H1 (cell line): ENCODE measurements around the gene ZNF189. TPM values are rescaled to one million over a fixed set of nuclear protein-coding genes. Genes with fewer than 3 reads are reported as not detected.

Experiments used
- CTCF ChIA-PET: fragments of 300-600 bp; sonication (Branson Sonifier 250); formaldehyde crosslinking; loops from one replicate; lab custom pipeline; 2021; ENCODE audit not compliant: partially characterized antibody; lab: Charles Lee
- POLR2A ChIA-PET: fragments of 300-600 bp; sonication (Branson Sonifier 250); formaldehyde crosslinking; loops from one replicate; lab custom pipeline; 2021; ENCODE audit warnings: inconsistent platforms; ENCODE audit not compliant: partially characterized antibody; lab: Charles Lee
- DNase-seq, 2 experiments: peaks; one replicate each; pipeline versions ENCODE4 v3.0.0 to v3.0.0-alpha.2; 2010 to 2022; ENCODE audit warnings: low spot score in 2 of 2, low read depth in 1 of 2, mixed read lengths in 1 of 2
- FAIRE-seq: peaks from 2 replicates; lab custom pipeline; 2011; peaks lifted over from hg19 to GRCh38; lab: Jason Lieb, UNC
- H2AFZ ChIP-seq: 2 replicates; pipeline ENCODE4 v1.8.1; 2012; ENCODE audit warnings: low read length, inconsistent platforms
- H2AK5ac ChIP-seq: 2 replicates; pipeline ENCODE4 v1.6.1; 2013; ENCODE audit warnings: low read depth, low read length
- H2BK120ac ChIP-seq: replicated peaks from 2 replicates; pipeline ENCODE3; 2013; ENCODE audit warnings: low read depth, low read length, inconsistent platforms
- H2BK12ac ChIP-seq: 2 replicates; pipeline ENCODE4 v1.6.1; 2013; ENCODE audit warnings: low read depth, low read length
- H2BK15ac ChIP-seq: 2 replicates; pipeline ENCODE4 v1.6.1; 2013; ENCODE audit warnings: low read length
- H2BK20ac ChIP-seq: 2 replicates; pipeline ENCODE4 v1.6.1; 2013; ENCODE audit warnings: low read length
- H2BK5ac ChIP-seq: 2 replicates; pipeline ENCODE4 v1.6.1; 2013; ENCODE audit warnings: low read depth, low read length
- H3K14ac ChIP-seq: 2 replicates; pipeline ENCODE4 v1.6.1; 2013; ENCODE audit warnings: inconsistent platforms; ENCODE audit not compliant: insufficient read length
- H3K18ac ChIP-seq: 2 replicates; pipeline ENCODE4 v1.6.1; 2013; ENCODE audit warnings: low read length; ENCODE audit errors: extremely low read depth
- H3K23ac ChIP-seq: 2 replicates; pipeline ENCODE4 v1.6.1; 2013; ENCODE audit warnings: inconsistent platforms; ENCODE audit not compliant: insufficient read length
- H3K23me2 ChIP-seq: 2 replicates; pipeline ENCODE4 v1.6.1; 2013; ENCODE audit warnings: low read depth, low read length
- H3K27ac ChIP-seq: 2 replicates; pipeline ENCODE4 v1.6.1; 2011; ENCODE audit warnings: low read depth, low read length, inconsistent platforms
- H3K27me3 ChIP-seq, 4 experiments: replicated peaks in 1 of 4; 1 replicate in 1 of 4; 2 replicates in 3 of 4; pipeline versions ENCODE4 v1.6.1 to v1.8.1; 2011 to 2013; ENCODE audit warnings: low read length in 3 of 4, mild to moderate bottlenecking in 3 of 4, inconsistent platforms in 2 of 4, mixed read lengths in 2 of 4, moderate library complexity in 1 of 4; ENCODE audit not compliant: control insufficient read depth in 3 of 4, insufficient read depth in 3 of 4; ENCODE audit errors: extremely low read depth in 1 of 4
- H3K36me3 ChIP-seq, 4 experiments: 2 replicates each; pipeline versions ENCODE4 v1.6.1 to v1.8.1; 2011 to 2013; ENCODE audit warnings: mild to moderate bottlenecking in 4 of 4, low read length in 3 of 4, moderate library complexity in 2 of 4, control low read depth in 1 of 4, inconsistent platforms in 1 of 4; ENCODE audit not compliant: insufficient read depth in 4 of 4, control insufficient read depth in 2 of 4
- H3K4ac ChIP-seq: replicated peaks from 2 replicates; pipeline ENCODE3; 2013; ENCODE audit warnings: low read length, low read depth, mixed read lengths, inconsistent platforms; ENCODE audit not compliant: insufficient read length
- H3K4me1 ChIP-seq, 4 experiments: replicated peaks in 1 of 4; 1 replicate in 1 of 4; 2 replicates in 3 of 4; pipeline versions ENCODE4 v1.6.1 to v1.8.1; 2011 to 2013; ENCODE audit warnings: low read length in 3 of 4, inconsistent platforms in 2 of 4, mixed read lengths in 1 of 4; ENCODE audit not compliant: insufficient read depth in 4 of 4, control insufficient read depth in 3 of 4
- H3K4me2 ChIP-seq, 2 experiments: 2 replicates each; pipeline versions ENCODE4 v1.6.1 to v1.8.1; 2011 to 2013; ENCODE audit warnings: low read depth in 2 of 2, low read length in 2 of 2, control low read depth in 1 of 2, inconsistent platforms in 1 of 2, mild to moderate bottlenecking in 1 of 2; ENCODE audit not compliant: insufficient read depth in 1 of 2
- H3K4me3 ChIP-seq, 4 experiments: fragments of 200-600, 300-600 bp in 1 of 4; sonication (generic), shearing (Covaris generic), sonication (Bioruptor Twin) in 1 of 4; 2 replicates each; pipeline versions ENCODE4 v1.5.1 to v1.8.1; 2011 to 2016; ENCODE audit warnings: low read length in 4 of 4, low read depth in 3 of 4, control low read depth in 2 of 4, inconsistent platforms in 2 of 4, mild to moderate bottlenecking in 2 of 4, mixed read lengths in 1 of 4, moderate library complexity in 1 of 4; ENCODE audit not compliant: insufficient read depth in 2 of 4; ENCODE audit errors: extremely low read depth in 1 of 4
- H3K56ac ChIP-seq: replicated peaks from 2 replicates; pipeline ENCODE3; 2013; ENCODE audit warnings: low read depth, mild to moderate bottlenecking, mixed read lengths, low read length, inconsistent platforms; ENCODE audit not compliant: insufficient read length
- H3K79me1 ChIP-seq: 2 replicates; pipeline ENCODE4 v1.6.1; 2013; ENCODE audit warnings: low read depth, low read length, control low read depth
- H3K79me2 ChIP-seq, 2 experiments: 2 replicates each; pipeline versions ENCODE4 v1.6.1 to v1.8.1; 2012 to 2013; ENCODE audit warnings: low read length in 2 of 2, mild to moderate bottlenecking in 2 of 2, inconsistent platforms in 1 of 2; ENCODE audit not compliant: insufficient read depth in 2 of 2, control insufficient read depth in 1 of 2
- H3K9ac ChIP-seq, 4 experiments: replicated peaks in 1 of 4; 1 replicate in 1 of 4; 2 replicates in 3 of 4; pipeline versions ENCODE4 v1.6.1 to v1.8.1; 2011 to 2013; ENCODE audit warnings: low read depth in 3 of 4, low read length in 3 of 4, control low read depth in 2 of 4, mild to moderate bottlenecking in 2 of 4, moderate library complexity in 2 of 4, inconsistent platforms in 1 of 4; ENCODE audit errors: extremely low read depth in 1 of 4
- H3K9me3 ChIP-seq, 2 experiments: 2 replicates each; pipeline versions ENCODE4 v1.6.1 to v1.8.1; 2012 to 2013; ENCODE audit warnings: mild to moderate bottlenecking in 2 of 2, moderate library complexity in 2 of 2, control low read depth in 1 of 2, inconsistent platforms in 1 of 2, low read depth in 1 of 2, low read length in 1 of 2, mixed read lengths in 1 of 2; ENCODE audit not compliant: insufficient read depth in 2 of 2
- H4K20me1 ChIP-seq, 2 experiments: replicated peaks in 1 of 2; 2 replicates each; pipeline versions ENCODE3 to v1.8.1; 2011 to 2013; ENCODE audit warnings: inconsistent platforms in 2 of 2, low read length in 2 of 2, mild to moderate bottlenecking in 1 of 2; ENCODE audit not compliant: insufficient read depth in 2 of 2, control insufficient read depth in 1 of 2
- H4K5ac ChIP-seq: 2 replicates; pipeline ENCODE4 v1.6.1; 2013; ENCODE audit warnings: low read length, low read depth, mixed read lengths, inconsistent platforms; ENCODE audit not compliant: insufficient read length
- H4K8ac ChIP-seq: 2 replicates; pipeline ENCODE4 v1.8.0; 2013; ENCODE audit warnings: mild to moderate bottlenecking, moderate library complexity, low read length, inconsistent platforms; ENCODE audit not compliant: insufficient read depth; ENCODE audit errors: extremely low read depth
- H4K91ac ChIP-seq: replicated peaks from 2 replicates; pipeline ENCODE3; 2013; ENCODE audit warnings: low read length, mixed read lengths, inconsistent platforms; ENCODE audit not compliant: insufficient read length
- KDM4A ChIP-seq: IDR thresholded peaks from one replicate; pipeline ENCODE4 v1.7.1; 2012; ENCODE audit warnings: low read depth, mild to moderate bottlenecking, moderate library complexity, low read length, inconsistent platforms; ENCODE audit not compliant: severe bottlenecking
- MAX ChIP-seq: IDR thresholded peaks from 2 replicates; pipeline ENCODE4 v1.6.1; 2012; ENCODE audit warnings: inconsistent platforms
- POLR2A ChIP-seq, 2 experiments: IDR thresholded peaks; 1 replicate in 1 of 2; 2 replicates in 1 of 2; pipeline ENCODE4 v1.6.1; 2011; ENCODE audit warnings: low read depth in 2 of 2, low read length in 2 of 2, mild to moderate bottlenecking in 2 of 2; ENCODE audit errors: control extremely low read depth in 1 of 2
- WGBS, 2 experiments: shearing (Covaris generic) in 1 of 2; methylation state at CpG; one replicate each; pipeline versions ENCODE4 v1.1.6 to v1.1.7; 2013 to 2015; ENCODE audit warnings: low lambda C conversion rate in 2 of 2, mixed read lengths in 2 of 2, inconsistent platforms in 1 of 2, low coverage in 1 of 2, missing lambda C conversion rate in 1 of 2; ENCODE audit not compliant: insufficient replicate concordance in 2 of 2, insufficient coverage in 1 of 2, insufficient read length in 1 of 2; ENCODE audit errors: extremely low coverage in 1 of 2, missing lambda C conversion rate in 1 of 2; 5-methylcytosine and 5-hydroxymethylcytosine counted together
- polyA plus RNA-seq, 7 experiments: library from polyadenylated mRNA; depleted of rRNA in 3 of 7; stranded (reverse) in 5 of 7; unstranded in 2 of 7; fragments of >200 nt in 5 of 7; fragments of 200-250 nt in 2 of 7; gene quantifications; 1 replicate in 5 of 7; 2 replicates in 1 of 7; 4 replicates in 1 of 7; pipeline versions ENCODE4 v1.2.1 to v1.2.3, GENCODE V29; 2011 to 2013; ENCODE audit warnings: missing spikeins in 2 of 7, mixed read lengths in 2 of 7
- total RNA-seq: library from RNA; stranded (reverse); fragmentation: NEBNext Ultra II Directional; extraction: Animal tissue kit (Norgen Biotek cat#: 25700); gene quantifications from 2 replicates; pipeline ENCODE4 v1.2.1, GENCODE V29; 2021
- TF ChIP-seq, protein P1 (sequence below): IDR thresholded peaks from 2 replicates; pipeline ENCODE4 v1.6.1; 2012; ENCODE audit warnings: low read length, inconsistent platforms

ZNF189 gene
- total and polyA plus RNA-seq, 2 of the 8 experiments (the other 6 are each of a cell fraction or from before 2014, with no cell fraction given) = 1.9 to 12.3 TPM

GRCh38 chr9:101376111-101376848 lies 22.4 kb upstream of the ZNF189 start:
- Histone ChIP-seq H3K4me3 (no peak overlapping the region), H2BK120ac (no peak overlapping the region), H2AK5ac (no peak overlapping the region), H2BK5ac (no peak overlapping the region), H3K23ac (no peak overlapping the region), H3K4ac (no peak overlapping the region), H3K36me3 (no peaks in the 10 kb centered on the region), H3K14ac (no peak overlapping the region), H3K27me3 (no peaks in the 10 kb centered on the region), H4K8ac (no peak overlapping the region), H3K79me2 (no peaks in the 10 kb centered on the region), H3K27ac (no peak overlapping the region), H2AFZ (0 out of 2 replicates have a peak overlapping the region, but pooled peaks have one; percentile 42), H2BK12ac (no peak overlapping the region), H3K9me3 (no peaks in the 10 kb centered on the region), H2BK20ac (no peak overlapping the region), H3K4me1 (no peaks in the 10 kb centered on the region; a peak in 1 of 7 replicates), H3K23me2 (no peaks in the 10 kb centered on the region), H4K5ac (no peak overlapping the region), H4K20me1 (no peaks in the 10 kb centered on the region), H3K9ac (no peak overlapping the region), H3K79me1 (no peaks in the 10 kb centered on the region), H3K4me2 (no peak overlapping the region), H3K56ac (no peak overlapping the region), H3K18ac (no peak overlapping the region), H4K91ac (no peak overlapping the region), H2BK15ac (no peak overlapping the region)
- TF ChIP-seq POLR2A (IDR thresholded peaks at IDR 0.05; ENCODE audit: control extremely low read depth in 1 of 2, low read depth in 2 of 2, low read length in 2 of 2) = no peak
- TF ChIP-seq KDM4A = no peak
- TF ChIP-seq, protein P1, sequence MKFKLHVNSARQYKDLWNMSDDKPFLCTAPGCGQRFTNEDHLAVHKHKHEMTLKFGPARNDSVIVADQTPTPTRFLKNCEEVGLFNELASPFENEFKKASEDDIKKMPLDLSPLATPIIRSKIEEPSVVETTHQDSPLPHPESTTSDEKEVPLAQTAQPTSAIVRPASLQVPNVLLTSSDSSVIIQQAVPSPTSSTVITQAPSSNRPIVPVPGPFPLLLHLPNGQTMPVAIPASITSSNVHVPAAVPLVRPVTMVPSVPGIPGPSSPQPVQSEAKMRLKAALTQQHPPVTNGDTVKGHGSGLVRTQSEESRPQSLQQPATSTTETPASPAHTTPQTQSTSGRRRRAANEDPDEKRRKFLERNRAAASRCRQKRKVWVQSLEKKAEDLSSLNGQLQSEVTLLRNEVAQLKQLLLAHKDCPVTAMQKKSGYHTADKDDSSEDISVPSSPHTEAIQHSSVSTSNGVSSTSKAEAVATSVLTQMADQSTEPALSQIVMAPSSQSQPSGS = no peak
- no peak for TF ChIP-seq MAX
- no peak for FAIRE-seq
- WGBS, 2 experiments = 94% methylated on average over 6 of the region's 6 CpGs; no CpG with 5 or more reads in 1 of the 2 experiments
- DNase-seq = no peak
- ChIA-PET POLR2A (interaction anchor here (1.0 kb wide), 1 partner anchor 9 kb away, joined by 3 read pairs; no protein-coding TSS in a partner anchor), CTCF (interaction anchor here (2.2 kb wide), 1 partner anchor 12 kb away, joined by 9 read pairs; no protein-coding TSS in a partner anchor)
